HAP-1 (cell line): ENCODE data around the gene SDK1.

ENCODE experiments used
- DNase-seq, 2 experiments: peaks; one replicate each; pipeline ENCODE4 v3.0.0-alpha.2; 2016 to 2020; ENCODE audit warnings: low spot score in 2 of 2
- H3K27me3 ChIP-seq: fragments of 250-450 bp; sonication (Bioruptor Pico); 2 replicates; pipeline ENCODE4 v1.5.1; 2020; ENCODE audit warnings: low read depth, mild to moderate bottlenecking, moderate library complexity
- H3K36me3 ChIP-seq: fragments of 250-450 bp; sonication (Bioruptor Pico); replicated peaks from 2 replicates; pipeline ENCODE4 v1.5.1; 2020; ENCODE audit warnings: mild to moderate bottlenecking
- H3K4me1 ChIP-seq: fragments of 250-450 bp; sonication (Bioruptor Pico); 2 replicates; pipeline ENCODE4 v1.5.1; 2020; ENCODE audit warnings: mild to moderate bottlenecking
- H3K4me3 ChIP-seq: fragments of 250-450 bp; sonication (Bioruptor Pico); 2 replicates; pipeline ENCODE4 v1.5.1; 2020; ENCODE audit warnings: mild to moderate bottlenecking, moderate library complexity
- H3K9me3 ChIP-seq: fragments of 250-450 bp; sonication (Bioruptor Pico); 2 replicates; pipeline ENCODE4 v1.5.1; 2020; ENCODE audit warnings: mild to moderate bottlenecking, moderate library complexity
- in situ Hi-C: fragments of 300-500 bp; cut with MboI; formaldehyde crosslinking; loops from 3 replicates; pipeline ENCODE4 v1.14.3; 2020; ENCODE audit warnings: low sequenced_read_pairs, inconsistent platforms, mixed read lengths

The SDK1 gene, protein sequence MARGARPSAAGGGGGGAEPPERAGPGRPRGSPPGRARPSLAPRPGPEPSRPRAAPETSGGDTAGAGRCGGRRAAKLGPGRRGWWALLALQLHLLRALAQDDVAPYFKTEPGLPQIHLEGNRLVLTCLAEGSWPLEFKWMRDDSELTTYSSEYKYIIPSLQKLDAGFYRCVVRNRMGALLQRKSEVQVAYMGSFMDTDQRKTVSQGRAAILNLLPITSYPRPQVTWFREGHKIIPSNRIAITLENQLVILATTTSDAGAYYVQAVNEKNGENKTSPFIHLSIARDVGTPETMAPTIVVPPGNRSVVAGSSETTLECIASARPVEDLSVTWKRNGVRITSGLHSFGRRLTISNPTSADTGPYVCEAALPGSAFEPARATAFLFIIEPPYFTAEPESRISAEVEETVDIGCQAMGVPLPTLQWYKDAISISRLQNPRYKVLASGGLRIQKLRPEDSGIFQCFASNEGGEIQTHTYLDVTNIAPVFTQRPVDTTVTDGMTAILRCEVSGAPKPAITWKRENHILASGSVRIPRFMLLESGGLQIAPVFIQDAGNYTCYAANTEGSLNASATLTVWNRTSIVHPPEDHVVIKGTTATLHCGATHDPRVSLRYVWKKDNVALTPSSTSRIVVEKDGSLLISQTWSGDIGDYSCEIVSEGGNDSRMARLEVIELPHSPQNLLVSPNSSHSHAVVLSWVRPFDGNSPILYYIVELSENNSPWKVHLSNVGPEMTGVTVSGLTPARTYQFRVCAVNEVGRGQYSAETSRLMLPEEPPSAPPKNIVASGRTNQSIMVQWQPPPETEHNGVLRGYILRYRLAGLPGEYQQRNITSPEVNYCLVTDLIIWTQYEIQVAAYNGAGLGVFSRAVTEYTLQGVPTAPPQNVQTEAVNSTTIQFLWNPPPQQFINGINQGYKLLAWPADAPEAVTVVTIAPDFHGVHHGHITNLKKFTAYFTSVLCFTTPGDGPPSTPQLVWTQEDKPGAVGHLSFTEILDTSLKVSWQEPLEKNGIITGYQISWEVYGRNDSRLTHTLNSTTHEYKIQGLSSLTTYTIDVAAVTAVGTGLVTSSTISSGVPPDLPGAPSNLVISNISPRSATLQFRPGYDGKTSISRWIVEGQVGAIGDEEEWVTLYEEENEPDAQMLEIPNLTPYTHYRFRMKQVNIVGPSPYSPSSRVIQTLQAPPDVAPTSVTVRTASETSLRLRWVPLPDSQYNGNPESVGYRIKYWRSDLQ (N-terminal part only)

DNA sequence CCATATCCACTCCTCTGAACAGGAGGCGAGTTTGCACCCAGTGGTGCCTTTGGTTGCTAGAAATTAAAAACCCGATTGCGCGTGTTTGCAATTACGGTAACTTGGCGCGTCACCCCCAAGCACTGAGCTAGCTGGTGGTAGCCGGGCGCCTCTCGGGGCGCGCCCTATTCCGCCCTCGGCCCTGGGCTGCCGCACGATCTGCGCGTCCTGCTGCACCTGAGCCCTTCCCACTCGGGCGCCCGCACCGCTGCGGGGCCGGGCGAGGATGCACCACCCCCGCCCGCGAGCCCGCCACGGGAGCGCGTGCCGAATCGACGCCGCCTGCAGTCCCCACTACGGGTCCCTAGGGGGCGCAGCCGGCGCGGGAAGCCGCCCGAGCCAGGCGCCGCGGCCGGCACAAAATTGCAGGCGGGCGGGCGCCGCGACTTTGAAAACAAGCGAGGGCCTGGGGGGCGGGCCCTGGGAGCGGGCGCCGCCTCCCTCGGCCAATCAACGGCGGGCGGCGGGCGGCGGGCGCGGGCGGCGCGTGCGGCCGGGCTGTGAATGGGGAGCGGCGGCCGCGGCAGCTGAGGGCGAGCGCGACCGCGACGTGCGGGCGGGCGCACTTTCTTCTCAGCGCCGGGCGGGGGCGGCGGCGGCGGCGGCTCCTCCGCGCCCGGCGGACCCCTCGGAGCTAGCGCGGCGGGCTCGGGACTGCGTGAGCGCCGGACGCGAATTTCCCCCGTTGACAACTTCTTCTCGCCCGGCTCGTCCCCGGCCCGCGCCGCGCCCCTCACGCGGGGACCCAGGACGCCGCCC lies at the start of gene SDK1:
Gene SDK1, plus strand, starts transcription at position 602 of the 798 bp plus-strand sequence. CDS start 335 bp downstream, outside the sequence.
- in situ Hi-C loops: no loop called here
- H3K36me3 ChIP-seq: no peaks in the 10 kb centered on the region
- no peaks in the 10 kb centered on the region for H3K4me1 ChIP-seq
- H3K9me3 ChIP-seq: no peaks in the 10 kb centered on the region
- H3K27me3 ChIP-seq: peaks cover 6% of the 10 kb centered on the region; the same call in 1 of the 2 replicates
- H3K4me3 ChIP-seq: peak within 1 kb of the TSS; percentile 34
- DNase-seq: peak; percentile 78 to 89

DNA sequence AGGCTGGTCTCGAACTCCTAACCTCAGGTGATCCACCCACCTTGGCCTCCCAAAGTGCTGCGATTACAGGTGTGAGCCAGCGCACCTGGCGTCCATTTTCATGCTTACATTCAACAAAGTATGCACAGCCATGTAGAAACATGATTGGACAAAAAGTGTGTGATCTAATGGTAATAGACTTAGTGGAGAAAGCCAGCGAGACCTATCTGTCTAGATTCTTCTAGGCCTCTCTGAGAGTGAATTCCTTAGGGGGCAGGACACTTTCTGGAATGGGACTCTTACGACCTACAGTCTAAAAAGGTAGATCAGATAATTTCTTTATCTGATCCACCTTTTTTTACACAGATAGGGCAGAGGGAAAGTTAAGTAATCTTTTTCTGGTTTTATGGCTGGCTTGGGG lies 46.3 kb upstream of the SDK1 start:
- Histone ChIP-seq H3K9me3 (no peaks in the 10 kb centered on the region), H3K36me3 (no peaks in the 10 kb centered on the region), H3K4me3 (no peak overlapping the region), H3K27me3 (no peaks in the 10 kb centered on the region), H3K4me1 (no peaks in the 10 kb centered on the region)
- DNase-seq: no peak
- in situ Hi-C loops: no loop called here

DNA sequence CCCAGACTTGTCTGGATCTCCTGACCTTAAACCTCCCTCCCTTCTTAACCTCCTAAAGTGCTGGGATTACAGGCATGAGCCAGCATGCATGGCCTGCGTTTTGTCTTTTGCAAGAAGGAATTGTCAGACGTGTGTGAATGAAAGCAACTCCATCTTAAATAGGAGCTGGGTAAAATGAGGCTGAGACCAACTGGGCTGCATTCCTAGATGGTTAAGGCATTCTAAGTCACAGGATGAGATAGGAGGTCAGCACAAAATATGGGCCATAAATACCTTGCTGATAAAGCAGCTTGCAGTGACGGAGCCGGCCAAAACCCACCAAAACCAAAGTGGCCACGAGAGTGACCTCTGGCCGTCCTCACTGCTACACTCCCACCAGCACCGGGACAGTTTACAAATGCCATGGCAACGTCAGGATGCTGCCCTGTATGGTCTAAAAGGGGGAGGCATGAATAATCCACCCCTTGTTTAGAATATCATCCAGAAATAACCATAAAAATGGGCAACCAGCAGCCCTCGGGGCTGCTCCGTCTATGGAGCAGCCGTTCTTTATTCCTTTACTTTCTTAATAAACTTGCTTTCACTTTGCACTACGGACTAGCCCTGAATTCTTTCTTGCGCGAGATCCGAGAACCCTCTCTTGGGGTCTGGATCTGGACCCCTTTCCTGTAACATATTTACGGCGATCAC lies 41.2 kb upstream of the SDK1 start:
- in situ Hi-C loops: no loop called here
- no peaks in the 10 kb centered on the region for H3K4me1 ChIP-seq
- no peak for DNase-seq
- H3K36me3 ChIP-seq: no peaks in the 10 kb centered on the region
- H3K27me3 ChIP-seq: no peaks in the 10 kb centered on the region
- H3K9me3 ChIP-seq: no peaks in the 10 kb centered on the region
- peak overlapping the region; percentile 7; the same call in 1 of the 2 replicates for H3K4me3 ChIP-seq

DNA sequence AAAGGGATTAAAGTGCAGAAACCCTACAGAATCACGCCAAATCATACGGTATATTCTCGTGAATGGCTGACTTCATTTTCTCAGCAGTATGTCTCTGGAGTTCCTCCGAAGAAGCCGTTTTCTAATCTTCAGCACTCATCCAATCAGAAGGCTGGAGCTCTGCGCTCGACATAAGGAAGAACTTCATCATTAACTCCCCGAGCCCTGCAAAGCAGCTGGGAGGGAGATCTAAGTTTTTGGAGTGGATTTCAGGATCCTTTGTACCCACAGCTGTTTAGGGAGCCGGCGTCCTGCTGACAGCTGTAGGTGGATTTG lies 40.7 kb upstream of the SDK1 start:
- Histone ChIP-seq H3K27me3 (no peaks in the 10 kb centered on the region), H3K4me3 (peak overlapping the region; percentile 7; the same call in 1 of the 2 replicates), H3K9me3 (no peaks in the 10 kb centered on the region), H3K36me3 (no peaks in the 10 kb centered on the region), H3K4me1 (no peaks in the 10 kb centered on the region)
- in situ Hi-C loops: no loop called here
- no peak for DNase-seq

DNA sequence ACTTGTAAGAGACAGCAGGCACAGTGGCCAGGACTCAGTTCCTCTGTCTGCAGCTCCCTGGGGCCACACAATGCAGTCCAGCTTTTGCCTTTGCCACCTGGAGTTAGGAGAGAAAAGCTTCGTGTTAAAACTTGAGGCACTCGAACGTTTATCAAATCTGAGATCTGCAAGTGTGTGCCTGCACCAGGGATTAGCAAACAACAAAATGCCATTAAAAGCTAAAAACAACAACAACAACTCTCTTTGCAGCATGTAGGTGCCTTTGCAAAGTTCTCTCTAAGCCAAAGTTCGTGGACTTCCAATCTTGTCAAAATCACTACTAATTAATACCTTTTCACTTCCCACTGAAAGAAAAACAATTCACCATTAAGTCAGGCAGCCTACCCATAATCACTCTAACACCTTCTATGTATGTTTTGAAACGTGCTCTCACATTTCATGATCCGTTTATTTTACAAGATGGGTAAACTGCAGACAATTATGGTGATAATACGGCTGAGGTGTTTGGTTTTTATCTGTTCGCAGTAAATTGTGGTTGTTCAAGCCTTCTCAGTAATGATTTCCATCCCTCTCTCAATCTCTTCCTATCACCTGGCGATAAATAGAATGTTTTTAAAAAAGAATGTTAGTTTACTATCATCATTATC lies 36.2 kb upstream of the SDK1 start:
- no peaks in the 10 kb centered on the region for H3K36me3 ChIP-seq
- no peak for DNase-seq
- no peaks in the 10 kb centered on the region for H3K4me1 ChIP-seq
- no peak overlapping the region for H3K4me3 ChIP-seq
- in situ Hi-C loops: no loop called here
- H3K9me3 ChIP-seq: no peaks in the 10 kb centered on the region
- H3K27me3 ChIP-seq: no peaks in the 10 kb centered on the region

DNA sequence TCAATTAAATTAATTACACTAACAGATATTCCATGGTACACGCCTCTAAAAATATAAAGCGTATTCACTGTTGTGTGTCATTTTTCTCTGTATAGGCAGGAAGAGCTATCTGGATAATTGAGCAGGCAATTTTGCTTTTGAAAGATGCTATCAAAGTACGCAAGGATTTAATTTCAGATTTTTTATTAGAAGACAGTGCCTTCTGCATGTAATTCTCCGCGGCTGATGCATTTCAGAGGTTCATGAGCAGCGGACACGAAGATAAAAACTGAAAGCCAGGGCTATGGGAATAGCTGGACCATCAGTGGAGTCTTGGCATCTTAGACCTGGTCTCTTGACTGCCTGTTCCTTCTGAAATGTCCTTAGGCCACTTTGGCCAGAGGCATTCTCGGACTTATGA lies 35.7 kb upstream of the SDK1 start:
- in situ Hi-C loops: no loop called here
- Histone ChIP-seq H3K36me3 (no peaks in the 10 kb centered on the region), H3K4me3 (no peak overlapping the region), H3K9me3 (no peaks in the 10 kb centered on the region), H3K27me3 (no peaks in the 10 kb centered on the region), H3K4me1 (no peaks in the 10 kb centered on the region)
- DNase-seq: no peak

DNA sequence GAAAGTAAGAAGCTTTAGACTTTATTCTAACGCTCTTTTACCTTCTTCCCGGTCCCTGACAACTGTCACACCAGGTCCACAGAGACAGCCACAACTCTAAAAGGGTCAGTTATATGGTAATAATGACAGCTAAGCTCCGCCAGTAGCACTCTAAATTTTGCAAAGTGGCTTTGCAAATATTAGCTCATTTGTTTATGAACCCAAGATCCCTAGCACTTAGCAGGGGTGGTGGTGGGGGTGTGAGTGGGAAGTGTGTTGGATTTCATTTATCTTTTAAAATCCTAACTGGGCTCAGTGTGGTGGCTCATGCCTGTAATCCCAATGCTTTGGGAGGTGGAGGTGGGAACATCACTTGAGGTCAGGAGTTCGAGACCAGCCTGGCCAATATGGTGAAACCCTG lies 34.8 kb upstream of the SDK1 start:
- H3K4me3 ChIP-seq: no peak overlapping the region
- in situ Hi-C loops: no loop called here
- H3K4me1 ChIP-seq: no peaks in the 10 kb centered on the region
- no peaks in the 10 kb centered on the region for H3K36me3 ChIP-seq
- H3K9me3 ChIP-seq: no peaks in the 10 kb centered on the region
- no peak for DNase-seq
- no peaks in the 10 kb centered on the region for H3K27me3 ChIP-seq

DNA sequence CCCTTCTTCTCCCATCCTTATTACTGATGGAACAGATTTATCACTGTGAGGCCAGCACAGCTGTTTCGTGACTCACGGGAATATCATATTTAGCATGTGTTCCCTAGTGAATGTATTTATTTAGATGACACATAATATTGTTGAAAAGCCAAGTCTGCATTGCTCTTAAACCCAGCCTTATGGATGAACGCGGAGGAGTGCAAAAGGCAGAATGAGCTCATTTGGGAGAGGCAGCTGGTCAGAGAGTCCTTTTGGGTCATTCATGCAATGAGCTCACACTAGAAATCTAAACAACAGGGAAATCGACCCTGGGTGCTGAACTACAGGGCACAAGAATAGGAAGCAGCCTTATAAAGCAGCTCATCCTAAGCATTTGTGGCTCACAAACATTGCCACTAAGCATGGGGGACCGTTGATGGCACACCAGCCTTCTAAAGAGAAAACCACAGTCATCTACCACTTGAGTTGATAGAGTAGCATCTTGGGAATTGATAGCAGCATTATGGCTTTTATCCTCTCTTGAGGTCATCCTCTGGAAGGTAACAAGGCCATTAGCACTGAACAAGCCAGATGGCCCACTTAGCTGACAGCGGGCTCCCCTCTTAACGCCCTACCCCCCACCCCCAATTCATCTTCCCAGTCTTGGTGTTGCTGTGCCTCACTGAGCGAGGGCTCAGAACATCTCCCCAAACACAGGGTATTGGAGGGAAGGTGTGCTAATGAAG lies 32.9 kb upstream of the SDK1 start:
- Histone ChIP-seq H3K4me1 (no peaks in the 10 kb centered on the region), H3K27me3 (no peaks in the 10 kb centered on the region), H3K4me3 (no peak overlapping the region), H3K9me3 (no peaks in the 10 kb centered on the region), H3K36me3 (no peaks in the 10 kb centered on the region)
- no peak for DNase-seq
- in situ Hi-C loops: no loop called here

DNA sequence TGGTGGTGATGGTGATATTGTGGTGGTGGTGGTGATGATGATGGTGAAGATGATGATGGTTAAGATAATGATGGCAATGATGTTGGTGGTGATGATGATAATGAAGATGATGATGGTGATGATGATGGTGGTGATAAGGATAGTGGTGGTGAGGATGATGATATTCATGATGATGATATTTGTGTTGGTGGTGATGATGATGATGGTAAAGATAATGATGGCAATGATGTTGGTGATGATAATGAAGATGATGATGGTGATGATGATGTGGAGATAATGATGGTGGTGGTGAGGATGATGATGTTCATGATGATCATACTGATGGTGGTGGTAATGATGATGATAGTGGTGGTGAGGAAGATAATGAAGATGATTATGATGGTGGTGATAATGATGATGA lies 30.7 kb upstream of the SDK1 start:
- Histone ChIP-seq H3K4me3 (no peak overlapping the region), H3K4me1 (no peaks in the 10 kb centered on the region), H3K9me3 (no peaks in the 10 kb centered on the region), H3K27me3 (no peaks in the 10 kb centered on the region), H3K36me3 (no peaks in the 10 kb centered on the region)
- no peak for DNase-seq
- in situ Hi-C loops: no loop called here

DNA sequence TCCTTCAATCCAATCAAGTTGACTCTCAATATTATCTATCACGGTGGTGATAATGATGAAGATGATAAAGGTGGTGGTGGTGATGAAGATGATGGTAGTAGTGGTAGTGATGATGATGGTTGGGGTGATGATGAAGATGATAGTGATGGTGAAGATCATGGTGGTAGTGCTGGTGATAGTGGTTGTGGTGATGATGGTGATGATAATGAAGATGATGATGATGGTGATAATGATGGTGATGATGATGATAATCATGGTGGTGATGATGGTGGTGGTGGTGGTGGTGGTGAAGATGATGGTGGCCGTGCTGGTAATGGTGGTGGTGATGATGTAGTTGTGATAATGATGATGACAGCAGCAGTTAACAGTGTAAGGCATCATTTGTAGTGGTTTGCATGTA lies 29.8 kb upstream of the SDK1 start:
- no peaks in the 10 kb centered on the region for H3K27me3 ChIP-seq
- in situ Hi-C loops: no loop called here
- no peak overlapping the region for H3K4me3 ChIP-seq
- H3K4me1 ChIP-seq: no peaks in the 10 kb centered on the region
- DNase-seq: no peak
- H3K9me3 ChIP-seq: no peaks in the 10 kb centered on the region
- H3K36me3 ChIP-seq: no peaks in the 10 kb centered on the region

DNA sequence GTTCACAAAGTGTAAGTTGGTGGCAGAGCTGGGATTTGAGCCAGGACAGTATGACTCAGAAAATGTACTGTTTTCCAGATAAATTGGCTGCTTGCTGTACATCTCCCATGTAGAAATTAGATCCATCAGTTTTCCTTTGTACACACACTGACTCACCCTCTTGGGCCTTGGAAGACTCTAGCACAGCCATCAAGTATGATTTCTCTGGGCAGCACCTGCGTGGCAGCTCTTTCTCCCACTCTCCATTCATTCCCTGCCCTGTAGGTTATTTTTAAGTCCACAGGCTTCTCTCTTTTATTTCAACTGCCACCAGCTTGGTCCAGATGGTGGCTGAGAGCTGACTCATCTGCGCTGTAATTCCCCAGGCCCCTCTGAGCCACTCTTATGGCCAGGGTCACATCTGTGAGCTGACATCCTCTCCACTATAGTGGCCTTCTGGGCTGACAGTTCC lies 28.3 kb upstream of the SDK1 start:
- in situ Hi-C loops: no loop called here
- no peak for DNase-seq
- no peaks in the 10 kb centered on the region for H3K27me3 ChIP-seq
- no peaks in the 10 kb centered on the region for H3K9me3 ChIP-seq
- H3K4me3 ChIP-seq: no peak overlapping the region
- no peaks in the 10 kb centered on the region for H3K36me3 ChIP-seq
- no peaks in the 10 kb centered on the region for H3K4me1 ChIP-seq

DNA sequence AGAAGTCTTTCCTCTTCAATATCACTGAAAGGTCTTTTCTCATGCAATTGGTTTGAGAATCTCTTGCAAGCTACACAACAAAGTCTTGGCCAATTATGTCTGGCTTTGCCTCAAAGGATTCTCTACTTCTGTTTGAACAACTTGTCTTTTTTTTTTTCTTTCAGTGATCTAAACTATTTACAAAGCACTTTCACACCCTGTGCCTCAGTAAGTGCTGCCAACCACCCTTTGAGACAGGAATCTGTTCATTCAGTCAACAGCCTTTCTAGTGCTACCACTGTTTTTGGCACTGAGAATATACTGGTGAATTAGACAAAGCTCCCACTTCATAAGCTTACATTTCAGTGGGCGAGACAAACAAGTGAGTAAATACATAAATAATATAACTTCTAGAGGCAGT lies 26.9 kb upstream of the SDK1 start:
- Histone ChIP-seq H3K4me3 (no peak overlapping the region), H3K4me1 (no peaks in the 10 kb centered on the region), H3K36me3 (no peaks in the 10 kb centered on the region), H3K9me3 (no peaks in the 10 kb centered on the region), H3K27me3 (no peaks in the 10 kb centered on the region)
- DNase-seq: no peak
- in situ Hi-C loops: no loop called here
